Stomach (tissue), 9 donors: ENCODE results near the gene SPAST. TPM values are rescaled to one million over a fixed set of nuclear protein-coding genes. Genes with fewer than 3 reads are reported as not detected.
"Not testable (repeated sequence)": the region's sequence is repeated elsewhere in the genome, so short reads cannot be mapped to it uniquely, and the experiment has no call there.

Experiments used
- DNase-seq, 2 donors: peaks; one replicate each; pipeline versions ENCODE4 v3.0.0 to v3.0.0-alpha.2; 2013 to 2019
- H3K27ac ChIP-seq, 5 donors: fragments of 200-600 bp in 4 of 5; sonication (generic) in 4 of 5; one replicate each; pipeline ENCODE4 v1.5.1; 2013 to 2019; ENCODE audit warnings: mild to moderate bottlenecking in 1 of 5, moderate library complexity in 1 of 5
- H3K27me3 ChIP-seq, 3 donors: fragments of 200-600 bp; sonication (generic); one replicate each; pipeline ENCODE4 v1.5.1; 2017 to 2019; ENCODE audit warnings: mixed run types in 1 of 3
- H3K36me3 ChIP-seq, 4 donors: fragments of 200-600 bp; sonication (generic); 1 replicate in 3 of 4; 2 replicates in 1 of 4; pipeline ENCODE4 v1.5.1; 2016 to 2019
- H3K4me1 ChIP-seq, 4 donors: fragments of 200-600 bp; sonication (generic); one replicate each; pipeline ENCODE4 v1.5.1; 2016 to 2019
- H3K4me3 ChIP-seq, 4 donors: fragments of 200-600 bp; sonication (generic) in 3 of 4; one replicate each; pipeline ENCODE4 v1.5.1; 2016 to 2019; ENCODE audit warnings: mild to moderate bottlenecking in 1 of 4
- H3K9me3 ChIP-seq, 4 donors: fragments of 200-600 bp; sonication (generic); one replicate each; pipeline ENCODE4 v1.5.1; 2016 to 2019
- EP300 ChIP-seq: sonication (generic); formaldehyde crosslinking; IDR thresholded peaks from one replicate; pipeline ENCODE4 v1.6.1; 2017; ENCODE audit warnings: antibody characterized with exemption
- POLR2A ChIP-seq, 4 donors: fragments of 450-650 bp; IDR thresholded peaks; one replicate each; pipeline ENCODE4 v1.6.1; 2016; ENCODE audit warnings: antibody characterized with exemption in 4 of 4, control low read depth in 2 of 4, mild to moderate bottlenecking in 1 of 4, moderate library complexity in 1 of 4
- POLR2AphosphoS5 ChIP-seq, 3 donors: sonication (generic); formaldehyde crosslinking; IDR thresholded peaks; one replicate each; pipeline ENCODE4 v1.6.1; 2016; ENCODE audit warnings: antibody characterized with exemption in 3 of 3
- WGBS, 5 donors: extraction: QIAGEN DNeasy Blood & Tissue Kit in 3 of 5; methylation state at CpG; one replicate each; pipeline versions ENCODE4 v1.1.5 to v1.1.7; 2013 to 2018; 5-methylcytosine and 5-hydroxymethylcytosine counted together
- intact Hi-C: fragments of 100-400 bp; cut with DNase I; formaldehyde crosslinking; loops from one replicate; pipeline ENCODE4 v1.15.1; 2023; ENCODE audit warnings: low total_unique reads
- polyA plus RNA-seq, 3 donors: library from polyadenylated mRNA; stranded (reverse); fragments of 200-250 nt; gene quantifications; one replicate each; pipeline ENCODE4 v1.2.3, GENCODE V29; 2013
- total RNA-seq, 5 donors: library from RNA; depleted of rRNA; stranded (reverse); fragments of >200 nt; gene quantifications; one replicate each; pipeline versions ENCODE4 v1.1.0 to v1.2.3, GENCODE V29; 2014 to 2016
- TF ChIP-seq, protein P1 (sequence below), 7 experiments: fragments of 450-650 bp in 4 of 7; fragments of 200-600 bp in 3 of 7; sonication (generic) in 3 of 7; IDR thresholded peaks; one replicate each; pipeline ENCODE4 v1.5.1; 2016 to 2019; ENCODE audit warnings: antibody characterized with exemption in 7 of 7, control low read depth in 2 of 7, mild to moderate bottlenecking in 1 of 7
- donor health status: healthy with polysubstance abuse.
- donor health status: Bipolar disorder and iron deficiency.
- donor health status: healthy.

SPAST gene
- total and polyA plus RNA-seq, 8 donors = 2.2 to 33.8 (median 6.6) TPM

DNA sequence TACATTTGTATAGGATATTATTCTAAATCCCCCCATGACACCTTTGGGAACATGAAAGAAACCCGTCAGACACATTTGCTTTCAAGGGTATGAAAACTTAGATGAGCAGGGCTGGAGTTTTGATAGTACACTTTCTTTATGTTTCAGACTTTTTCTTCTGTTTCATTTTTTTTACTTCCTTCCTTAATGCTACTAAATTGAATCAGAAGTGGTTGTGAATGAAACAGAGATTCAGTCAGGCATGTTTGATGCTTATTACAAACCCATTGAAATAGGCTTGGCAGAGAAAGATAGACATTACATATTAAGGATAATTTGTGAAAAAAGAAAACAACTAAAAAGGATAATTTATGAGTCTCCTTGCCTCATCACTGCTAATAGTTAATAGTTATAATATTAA lies 129.1 kb downstream of the SPAST start:
- TF ChIP-seq, protein P1, sequence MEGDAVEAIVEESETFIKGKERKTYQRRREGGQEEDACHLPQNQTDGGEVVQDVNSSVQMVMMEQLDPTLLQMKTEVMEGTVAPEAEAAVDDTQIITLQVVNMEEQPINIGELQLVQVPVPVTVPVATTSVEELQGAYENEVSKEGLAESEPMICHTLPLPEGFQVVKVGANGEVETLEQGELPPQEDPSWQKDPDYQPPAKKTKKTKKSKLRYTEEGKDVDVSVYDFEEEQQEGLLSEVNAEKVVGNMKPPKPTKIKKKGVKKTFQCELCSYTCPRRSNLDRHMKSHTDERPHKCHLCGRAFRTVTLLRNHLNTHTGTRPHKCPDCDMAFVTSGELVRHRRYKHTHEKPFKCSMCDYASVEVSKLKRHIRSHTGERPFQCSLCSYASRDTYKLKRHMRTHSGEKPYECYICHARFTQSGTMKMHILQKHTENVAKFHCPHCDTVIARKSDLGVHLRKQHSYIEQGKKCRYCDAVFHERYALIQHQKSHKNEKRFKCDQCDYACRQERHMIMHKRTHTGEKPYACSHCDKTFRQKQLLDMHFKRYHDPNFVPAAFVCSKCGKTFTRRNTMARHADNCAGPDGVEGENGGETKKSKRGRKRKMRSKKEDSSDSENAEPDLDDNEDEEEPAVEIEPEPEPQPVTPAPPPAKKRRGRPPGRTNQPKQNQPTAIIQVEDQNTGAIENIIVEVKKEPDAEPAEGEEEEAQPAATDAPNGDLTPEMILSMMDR (IDR thresholded peaks at IDR 0.05) = no peak
- TF ChIP-seq POLR2A (IDR thresholded peaks at IDR 0.05) = no peak
- no peak for TF ChIP-seq EP300
- no peak for TF ChIP-seq POLR2AphosphoS5 (IDR thresholded peaks at IDR 0.05)
- 69 to 90% (median 81%) methylated on average over 1 of the region's 1 CpG for WGBS, 5 donors

DNA sequence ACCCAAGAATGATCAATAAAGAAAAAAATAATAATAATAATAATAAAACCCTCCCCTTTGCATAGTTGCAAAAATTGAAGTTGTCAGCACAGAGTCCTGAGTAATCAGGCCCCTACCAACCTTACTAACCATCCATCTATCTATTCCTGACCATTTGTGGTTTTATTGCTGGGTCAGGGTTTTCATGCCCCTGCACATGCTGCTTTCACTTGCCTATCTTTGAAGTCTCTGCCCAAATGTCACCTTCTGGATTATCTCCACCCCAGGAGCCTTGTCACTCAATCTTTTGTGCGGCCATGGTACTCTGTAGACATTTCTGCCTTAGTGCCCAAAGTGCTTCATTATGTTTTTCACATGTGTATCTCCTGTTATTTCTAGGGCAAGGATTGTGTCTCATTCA lies 137.5 kb downstream of the SPAST start:
- H3K4me1 ChIP-seq = no peaks in the 10 kb centered on the region
- H3K27ac ChIP-seq = no peak overlapping the region
- WGBS, 5 donors = 86 to 95% (median 91%) methylated on average over 1 of the region's 1 CpG
- DNase-seq = no peak
- TF ChIP-seq, protein P1 (IDR thresholded peaks at IDR 0.05) = no peak
- TF ChIP-seq EP300 = no peak
- no peak for TF ChIP-seq POLR2AphosphoS5 (IDR thresholded peaks at IDR 0.05)
- no peak for TF ChIP-seq POLR2A (IDR thresholded peaks at IDR 0.05)
- no peaks in the 10 kb centered on the region for H3K9me3 ChIP-seq
- H3K27me3 ChIP-seq = no peaks in the 10 kb centered on the region
- intact Hi-C loops = no loop called here
- peaks cover 23 to 92% (median 78%) of the 10 kb centered on the region in 4 donors for H3K36me3 ChIP-seq
- no peak overlapping the region for H3K4me3 ChIP-seq

More for the DNA sequence above, 129.1 kb downstream of the SPAST start:
- Histone ChIP-seq H3K27me3 (no peaks in the 10 kb centered on the region), H3K9me3 (no peaks in the 10 kb centered on the region), H3K4me3 (no peak overlapping the region), H3K4me1 (no peaks in the 10 kb centered on the region), H3K27ac (no peak overlapping the region), H3K36me3 (peaks cover 0 to 66% (median 62%) of the 10 kb centered on the region in 4 donors)
- no peak for DNase-seq
- intact Hi-C loops = no loop called here

DNA sequence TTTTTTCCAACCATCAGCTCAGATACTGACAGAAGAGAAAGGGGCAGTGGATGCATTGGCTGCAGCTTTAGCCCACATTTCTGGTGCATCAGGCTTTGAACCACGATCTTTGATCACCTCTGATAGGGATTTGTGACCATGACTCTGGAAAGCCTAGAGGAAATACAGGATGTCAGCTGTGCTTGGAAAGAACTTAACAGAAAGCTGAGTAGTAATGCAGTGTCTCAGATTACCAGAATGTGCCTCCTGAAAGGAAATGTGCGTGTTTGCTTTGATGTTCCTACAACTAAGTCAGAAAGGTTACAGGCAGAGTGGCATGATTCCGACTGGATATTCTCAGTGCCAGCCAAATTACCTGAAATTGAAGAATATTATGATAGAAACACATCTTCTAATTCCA lies 140.1 kb downstream of the SPAST start:
- H3K9me3 ChIP-seq, H3K27me3 ChIP-seq, H3K4me3 ChIP-seq, H3K27ac ChIP-seq, DNase-seq, H3K4me1 ChIP-seq, intact Hi-C loops: not testable (repeated sequence)
- WGBS, 5 donors = 90 to 98% (median 97%) methylated on average over 3 of the region's 3 CpGs
- peaks cover 19 to 87% (median 72%) of the 10 kb centered on the region in 4 donors for H3K36me3 ChIP-seq

Other genes starting within 250 kb of the SPAST start
- 10 to 100 TPM in 4 of 5 donors, 1 to 10 TPM in 1; 3.5 to 32.7 (median 14.0) TPM for gene MEMO1, start 52.5 kb upstream of the SPAST start, total RNA-seq
- 10 to 100 TPM; 30.7 to 33.8 (median 32.9) TPM for gene MEMO1, start 52.5 kb upstream of the SPAST start, polyA plus RNA-seq
- gene DPY30, start 23.8 kb upstream of the SPAST start, total RNA-seq = 10 to 100 TPM in 3 of 5 donors, 1 to 10 TPM in 2; 5.3 to 62.7 (median 26.6) TPM
- gene DPY30, start 23.8 kb upstream of the SPAST start, polyA plus RNA-seq = 100 to 1,000 TPM in 1 of 3 donors, 10 to 100 TPM in 2; 94.9 to 127 (median 96.5) TPM
- gene SLC30A6, start 102.3 kb downstream of the SPAST start, total RNA-seq = 10 to 100 TPM in 3 of 5 donors, 1 to 10 TPM in 2; 7.5 to 64.8 (median 18.3) TPM
- gene SLC30A6, start 102.3 kb downstream of the SPAST start, polyA plus RNA-seq = 1 to 10 TPM; 3.1 to 4.4 (median 3.5) TPM
- gene NLRC4, start 201.3 kb downstream of the SPAST start, total RNA-seq = 1 to 10 TPM in 1 of 5 donors, under 1 TPM in 2, not detected in 2; 0.45 to 1.3 (median 0.92) TPM
- gene NLRC4, start 201.3 kb downstream of the SPAST start, polyA plus RNA-seq = 1 to 10 TPM in 1 of 3 donors, under 1 TPM in 2; 0.30 to 1.1 (median 0.75) TPM
- 10 to 100 TPM in 3 of 5 donors, 1 to 10 TPM in 2; 5.3 to 68.3 (median 13.3) TPM for gene YIPF4, start 214.3 kb downstream of the SPAST start, total RNA-seq
- gene YIPF4, start 214.3 kb downstream of the SPAST start, polyA plus RNA-seq = 10 to 100 TPM in 1 of 3 donors, 1 to 10 TPM in 2; 6.0 to 14.3 (median 7.0) TPM